Prostate gland (tissue), 2 donors: ENCODE measurements around the gene IL12A. TPM values are rescaled to one million over a fixed set of nuclear protein-coding genes. Genes with fewer than 3 reads are reported as not detected.

Source experiments
- DNase-seq: peaks from one replicate; pipeline ENCODE4 v3.0.0-alpha.2; 2019; ENCODE audit warnings: low spot score
- H3K27ac ChIP-seq, 2 donors: fragments of 200-600 bp; sonication (generic); 2 replicates each; pipeline ENCODE4 v1.5.1; 2017 to 2019
- H3K27me3 ChIP-seq: fragments of 200-600 bp; sonication (generic); replicated peaks from 2 replicates; pipeline ENCODE4 v1.5.1; 2019; ENCODE audit not compliant: insufficient read depth
- H3K36me3 ChIP-seq, 2 donors: fragments of 200-600 bp; sonication (generic); 1 replicate in 1 of 2; 2 replicates in 1 of 2; pipeline versions ENCODE4 v1.5.1 to v1.8.1; 2017 to 2019
- H3K4me1 ChIP-seq: fragments of 200-600 bp; sonication (generic); replicated peaks from 2 replicates; pipeline ENCODE4 v1.5.1; 2019
- H3K4me3 ChIP-seq, 2 donors: fragments of 200-600 bp; sonication (generic); 2 replicates each; pipeline ENCODE4 v1.5.1; 2017 to 2019
- H3K9me3 ChIP-seq: fragments of 200-600 bp; sonication (generic); 2 replicates; pipeline ENCODE4 v1.5.1; 2017
- CTCF ChIP-seq, 4 experiments: fragments of 200-600 bp in 2 of 4; fragments of 450-650 bp in 2 of 4; sonication (generic) in 2 of 4; IDR thresholded peaks; 1 replicate in 3 of 4; 2 replicates in 1 of 4; pipeline ENCODE4 v1.5.1; 2016 to 2019; ENCODE audit warnings: antibody characterized with exemption in 4 of 4, mild to moderate bottlenecking in 2 of 4, moderate library complexity in 2 of 4
- POLR2A ChIP-seq: fragments of 450-650 bp; IDR thresholded peaks from one replicate; pipeline ENCODE4 v1.6.1; 2016; ENCODE audit warnings: antibody characterized with exemption, mild to moderate bottlenecking
- POLR2AphosphoS5 ChIP-seq: sonication (generic); formaldehyde crosslinking; IDR thresholded peaks from one replicate; pipeline ENCODE4 v1.6.1; 2017; ENCODE audit warnings: antibody characterized with exemption
- WGBS: methylation state at CpG from one replicate; pipeline ENCODE4 v1.1.5; 2018; 5-methylcytosine and 5-hydroxymethylcytosine counted together
- intact Hi-C: fragments of 100-400 bp; cut with DNase I; formaldehyde crosslinking; loops from one replicate; pipeline ENCODE4 v1.14.2; 2022
- total RNA-seq, 2 donors: library from RNA; depleted of rRNA; stranded (reverse); fragments of >200 nt; gene quantifications; one replicate each; pipeline ENCODE4 v1.1.0, GENCODE V29; 2016

IL12A gene
- total RNA-seq, 2 donors from 2014 or later: 1.3 TPM

DNA sequence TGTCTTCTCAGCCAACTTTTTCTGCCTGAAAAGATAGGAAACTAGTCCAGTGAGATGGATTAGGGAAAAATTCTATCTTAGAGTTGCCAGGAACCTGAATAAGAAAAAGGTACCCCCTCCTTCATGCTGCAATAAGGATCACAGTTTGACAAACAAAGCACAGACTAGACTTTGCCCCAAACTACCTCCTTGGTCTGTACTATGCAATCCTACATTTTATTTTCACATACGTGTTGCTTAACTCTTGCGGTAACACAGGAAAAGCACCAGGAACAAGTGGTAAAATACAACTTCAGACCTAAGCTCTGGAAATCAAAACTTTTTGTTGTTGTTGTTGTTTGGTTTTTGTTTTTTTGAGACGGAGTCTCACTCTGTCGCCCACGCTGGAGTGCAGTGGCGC lies 11.3 kb upstream of the IL12A start:
- intact Hi-C loops: no loop called here
- H3K4me3 ChIP-seq: no peak overlapping the region
- H3K27me3 ChIP-seq: no peaks in the 10 kb centered on the region
- no peaks in the 10 kb centered on the region for H3K4me1 ChIP-seq
- 94% methylated on average over 6 of the region's 6 CpGs for WGBS
- no peaks in the 10 kb centered on the region for H3K36me3 ChIP-seq
- no peaks in the 10 kb centered on the region for H3K9me3 ChIP-seq
- no peak for DNase-seq
- TF ChIP-seq CTCF (IDR thresholded peaks at IDR 0.05) (no peak), POLR2AphosphoS5 (no peak), POLR2A (no peak)
- no peak overlapping the region for H3K27ac ChIP-seq

DNA sequence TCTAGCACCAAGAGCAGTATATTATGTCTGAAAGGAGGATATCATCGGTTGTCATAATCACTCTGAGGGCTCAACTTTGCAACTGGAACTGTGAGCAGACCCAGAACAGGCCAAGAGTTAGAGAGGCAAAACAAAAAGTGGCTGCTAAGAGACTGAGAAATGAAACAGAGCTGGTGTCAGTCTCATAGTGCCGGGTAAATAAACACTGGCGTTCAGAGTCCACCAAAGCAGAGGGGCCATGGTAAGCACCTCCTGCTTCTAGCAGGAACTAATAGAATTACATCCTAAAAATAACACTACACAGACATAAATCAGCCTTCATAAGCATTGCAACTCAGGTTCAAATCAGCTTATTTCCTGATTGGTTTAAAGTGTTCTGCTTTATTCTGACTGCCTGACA lies 10.3 kb upstream of the IL12A start:
- no peak for TF ChIP-seq POLR2A
- no peak for TF ChIP-seq CTCF (IDR thresholded peaks at IDR 0.05)
- no peak for TF ChIP-seq POLR2AphosphoS5
- no peaks in the 10 kb centered on the region for H3K27me3 ChIP-seq
- WGBS: 68% methylated on average over 3 of the region's 3 CpGs
- H3K36me3 ChIP-seq: no peaks in the 10 kb centered on the region
- no peak for DNase-seq
- H3K4me3 ChIP-seq: no peak overlapping the region
- H3K9me3 ChIP-seq: no peaks in the 10 kb centered on the region
- H3K4me1 ChIP-seq: no peaks in the 10 kb centered on the region
- intact Hi-C loops: no loop called here
- H3K27ac ChIP-seq: no peak overlapping the region

GRCh38 chr3:159978918-159979703 lies 9.5 kb upstream of the IL12A start:
- Histone ChIP-seq H3K9me3 (no peaks in the 10 kb centered on the region), H3K36me3 (no peaks in the 10 kb centered on the region), H3K27me3 (no peaks in the 10 kb centered on the region), H3K4me1 (no peaks in the 10 kb centered on the region), H3K4me3 (no peak overlapping the region), H3K27ac (no peak overlapping the region)
- no peak for DNase-seq
- TF ChIP-seq POLR2A: no peak
- intact Hi-C loops: no loop called here
- WGBS: 72% methylated on average over 1 of the region's 1 CpG

DNA sequence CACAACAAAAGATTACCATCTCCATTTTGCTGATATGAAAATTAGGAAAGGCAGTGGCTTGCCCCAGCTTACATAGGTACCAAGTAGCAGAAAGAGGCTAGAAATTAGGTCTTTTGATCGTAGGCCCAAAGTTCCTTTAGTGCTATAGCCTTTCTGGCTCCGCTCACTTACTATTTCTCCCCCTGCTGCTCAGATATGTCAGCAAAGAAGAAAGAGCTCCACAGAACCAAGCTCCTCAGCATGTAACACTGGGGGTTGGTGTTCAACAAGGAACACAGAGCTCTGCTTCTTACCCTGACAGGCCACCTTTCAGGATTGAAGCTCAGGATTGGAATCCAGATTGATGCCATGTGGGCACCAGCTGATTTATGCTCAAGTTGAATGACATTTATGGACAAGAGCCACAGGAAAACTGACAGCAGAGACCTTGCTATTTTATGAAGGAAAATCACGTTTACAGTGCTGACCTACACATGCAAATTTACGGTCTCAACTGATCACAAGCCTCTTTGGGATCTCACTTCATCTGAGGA lies 6.1 kb upstream of the IL12A start:
- Histone ChIP-seq H3K4me3 (no peak overlapping the region), H3K4me1 (no peaks in the 10 kb centered on the region), H3K36me3 (no peaks in the 10 kb centered on the region), H3K27me3 (no peaks in the 10 kb centered on the region), H3K27ac (no peak overlapping the region), H3K9me3 (no peaks in the 10 kb centered on the region)
- TF ChIP-seq POLR2A: no peak
- no peak for TF ChIP-seq POLR2AphosphoS5
- DNase-seq: no peak
- intact Hi-C loops: no loop called here
- WGBS: 82% methylated on average over 4 of the region's 4 CpGs

DNA sequence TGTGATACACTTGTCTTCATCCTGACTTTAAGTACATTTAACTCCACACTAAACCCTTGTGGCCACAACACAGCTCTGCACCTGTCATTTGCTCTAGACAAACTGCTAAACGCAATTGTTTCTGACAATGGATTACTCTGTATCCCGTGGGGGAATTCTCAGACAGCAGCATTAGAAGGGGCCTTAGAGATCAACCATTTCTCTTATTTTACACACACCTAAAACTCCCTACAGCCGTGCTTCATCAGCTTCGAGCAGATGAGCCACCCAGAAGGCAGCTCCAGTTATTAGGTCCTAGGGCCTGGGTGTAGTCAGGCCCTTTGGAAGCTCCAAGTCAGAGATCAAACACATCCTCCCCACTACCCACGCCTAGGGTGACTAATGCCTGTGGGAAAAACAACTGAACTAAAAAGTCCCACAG lies 1.3 kb upstream of the IL12A start:
- WGBS: 91% methylated on average over 5 of the region's 5 CpGs

More for the DNA sequence above, 1.3 kb upstream of the IL12A start:
- TF ChIP-seq POLR2A: no peak
- no peak for TF ChIP-seq CTCF (IDR thresholded peaks at IDR 0.05)
- no peaks in the 10 kb centered on the region for H3K9me3 ChIP-seq
- no peak overlapping the region for H3K27ac ChIP-seq
- H3K4me3 ChIP-seq: no peak overlapping the region
- no peaks in the 10 kb centered on the region for H3K27me3 ChIP-seq
- H3K36me3 ChIP-seq: no peaks in the 10 kb centered on the region
- intact Hi-C loops: no loop called here
- DNase-seq: no peak
- H3K4me1 ChIP-seq: no peaks in the 10 kb centered on the region
